Adrenal gland (tissue), 12 donors: ENCODE results near the gene PLAGL2. TPM values are rescaled to one million over a fixed set of nuclear protein-coding genes. Genes with fewer than 3 reads are reported as not detected.

Experiments
- DNase-seq, 7 donors: peaks; one replicate each; pipeline ENCODE4 v3.0.0-alpha.2; 2019 to 2020
- H3K27ac ChIP-seq, 5 donors: fragments of 200-600 bp; sonication (generic) in 4 of 5; 1 replicate in 3 of 5; 2 replicates in 2 of 5; pipeline versions ENCODE4 v1.5.1 to v1.8.0; 2016 to 2020; ENCODE audit warnings: mild to moderate bottlenecking in 1 of 5
- H3K27me3 ChIP-seq: fragments of 200-600 bp; 2 replicates; pipeline ENCODE4 v1.8.0; 2021
- H3K36me3 ChIP-seq, 2 donors: fragments of 200-600 bp; replicated peaks in 1 of 2; 1 replicate in 1 of 2; 2 replicates in 1 of 2; pipeline versions ENCODE4 v1.5.1 to v1.8.0; 2018 to 2022
- H3K4me1 ChIP-seq, 2 donors: fragments of 200-600 bp; replicated peaks in 1 of 2; 1 replicate in 1 of 2; 2 replicates in 1 of 2; pipeline versions ENCODE4 v1.5.1 to v1.8.0; 2018 to 2021
- H3K4me3 ChIP-seq, 4 donors: fragments of 200-600 bp; sonication (generic) in 3 of 4; one replicate each; pipeline ENCODE4 v1.5.1; 2016 to 2018
- H3K9me3 ChIP-seq, 3 donors: fragments of 200-600 bp; sonication (generic) in 1 of 3; replicated peaks in 1 of 3; 1 replicate in 2 of 3; 2 replicates in 1 of 3; pipeline versions ENCODE4 v1.5.1 to v1.8.0; 2016 to 2021
- CTCF ChIP-seq, 6 experiments: fragments of 450-650 bp in 4 of 6; fragments of 200-600 bp in 2 of 6; sonication (generic) in 1 of 6; IDR thresholded peaks; 1 replicate in 5 of 6; 2 replicates in 1 of 6; pipeline versions ENCODE4 v1.5.1 to v1.8.0; 2016 to 2021; ENCODE audit warnings: antibody characterized with exemption in 6 of 6, mild to moderate bottlenecking in 2 of 6, moderate library complexity in 1 of 6
- POLR2A ChIP-seq, 2 donors: fragments of 450-650 bp; IDR thresholded peaks; one replicate each; pipeline ENCODE4 v1.6.1; 2017; ENCODE audit warnings: antibody characterized with exemption in 2 of 2, mild to moderate bottlenecking in 2 of 2, moderate library complexity in 1 of 2
- WGBS, 4 donors: extraction: QIAGEN DNeasy Blood & Tissue Kit in 2 of 4; methylation state at CpG; one replicate each; pipeline versions ENCODE4 v1.1.5 to v1.1.7; 2013 to 2017; 5-methylcytosine and 5-hydroxymethylcytosine counted together
- intact Hi-C, 2 donors: fragments of 100-400 bp; cut with DNase I; formaldehyde crosslinking; loops; one replicate each; pipeline versions ENCODE4 v1.14.1 to v1.15.0; 2022 to 2023
- polyA plus RNA-seq, 3 donors: library from polyadenylated mRNA; stranded (reverse); fragments of 200-250 nt in 2 of 3; fragments of 350-450 nt in 1 of 3; fragmentation: Illumina TruSeq in 1 of 3; extraction: RNeasy Lipid Tissue Mini Kit (QIAGEN cat#74804) in 1 of 3; gene quantifications; one replicate each; pipeline ENCODE4 v1.2.3, GENCODE V29; 2013 to 2014
- total RNA-seq, 9 donors: library from RNA; depleted of rRNA in 4 of 9; stranded (reverse); fragments of >200 nt in 4 of 9; fragments of 120-200 nt in 1 of 9; fragmentation: NEBNext Ultra II Directional in 1 of 9; extraction: Animal tissue kit (Norgen Biotek cat#: 25700) in 1 of 9; gene quantifications; one replicate each; pipeline versions ENCODE4 v1.1.0 to v1.2.4, GENCODE V29; 2013 to 2023
- donor health status: healthy with polysubstance abuse.
- donor health status: Bipolar disorder and iron deficiency.
- donor health status: DM: yes; HTN: yes; CAD: no.
- donor health status: DM: no; HTN: no; CAD: no.
- donor health status: DM: no; HTN: no; CAD: no.
- donor health status: DM: yes; HTN: yes; CAD: no.

Gene PLAGL2
- total and polyA plus RNA-seq, 12 donors: 1.3 to 7.1 (median 4.2) TPM

- intact Hi-C loops: no loop called here
- no peak overlapping the region for H3K27ac ChIP-seq
- H3K4me1 ChIP-seq: no peaks in the 10 kb centered on the region
- H3K36me3 ChIP-seq: no peaks in the 10 kb centered on the region
- no peak overlapping the region for H3K4me3 ChIP-seq
- DNase-seq: no peak
- H3K9me3 ChIP-seq: no peaks in the 10 kb centered on the region
- WGBS, 4 donors: 73 to 89% (median 76%) methylated on average over 3 to 4 of the region's 4 CpGs
- no peak for TF ChIP-seq POLR2A (IDR thresholded peaks at IDR 0.05)
- no peak for TF ChIP-seq CTCF (IDR thresholded peaks at IDR 0.05)
- no peaks in the 10 kb centered on the region for H3K27me3 ChIP-seq
Observed at GRCh38 chr20:32241807-32242206, 34.3 kb upstream of the PLAGL2 start.

- Histone ChIP-seq H3K4me3 (no peak overlapping the region), H3K27me3 (no peaks in the 10 kb centered on the region), H3K9me3 (no peaks in the 10 kb centered on the region), H3K4me1 (no peaks in the 10 kb centered on the region), H3K36me3 (peaks cover 0 to 6% of the 10 kb centered on the region in 2 donors), H3K27ac (no peak overlapping the region)
- intact Hi-C loops: no loop called here
- DNase-seq: no peak
- 3 to 18% (median 9%) methylated on average over 1 of the region's 1 CpG for WGBS, 4 donors
- no peak for TF ChIP-seq POLR2A (IDR thresholded peaks at IDR 0.05)
Observed at GRCh38 chr20:32240205-32240604, 32.7 kb upstream of the PLAGL2 start.

- no peak overlapping the region for H3K4me3 ChIP-seq
- intact Hi-C loops: no loop called here
- no peaks in the 10 kb centered on the region for H3K27me3 ChIP-seq
- no peak for DNase-seq
- 79 to 84% (median 81%) methylated on average over 4 to 9 of the region's 9 CpGs for WGBS, 4 donors
- no peaks in the 10 kb centered on the region for H3K4me1 ChIP-seq
- peaks cover 0 to 20% of the 10 kb centered on the region in 2 donors for H3K36me3 ChIP-seq
- H3K9me3 ChIP-seq: no peaks in the 10 kb centered on the region
- H3K27ac ChIP-seq: no peak overlapping the region
- TF ChIP-seq CTCF (IDR thresholded peaks at IDR 0.05) (no peak), POLR2A (IDR thresholded peaks at IDR 0.05) (no peak)
Observed at GRCh38 chr20:32238483-32239425, 31.2 kb upstream of the PLAGL2 start.

- WGBS, 4 donors: 91 to 96% (median 93%) methylated on average over 5 to 6 of the region's 6 CpGs
Observed at GRCh38 chr20:32237419-32237818, 29.9 kb upstream of the PLAGL2 start.

More at GRCh38 chr20:32237419-32237818, 29.9 kb upstream of the PLAGL2 start:
- peaks cover 0 to 32% of the 10 kb centered on the region in 2 donors for H3K36me3 ChIP-seq
- H3K27ac ChIP-seq: no peak overlapping the region
- TF ChIP-seq CTCF (IDR thresholded peaks at IDR 0.05) (no peak), POLR2A (IDR thresholded peaks at IDR 0.05) (no peak)
- no peaks in the 10 kb centered on the region for H3K27me3 ChIP-seq
- H3K4me3 ChIP-seq: no peak overlapping the region
- intact Hi-C loops: no loop called here
- DNase-seq: no peak
- no peaks in the 10 kb centered on the region for H3K4me1 ChIP-seq
- H3K9me3 ChIP-seq: no peaks in the 10 kb centered on the region
